SK-N-SH (cell line): ENCODE data around the gene IQSEC1. TPM values are rescaled to one million over a fixed set of nuclear protein-coding genes. Genes with fewer than 3 reads are reported as not detected.
A peak's percentile ranks its signal among the peaks of the same experiment; 100 is the strongest.

ENCODE experiments used
- CTCF ChIA-PET: fragments of 300-600, 350-600 bp; formaldehyde crosslinking; extraction: SDS; loops from one replicate; lab custom pipeline; 2021; lab: Yijun Ruan, JAX
- POLR2A ChIA-PET: fragments of 350-600 bp; sonication (Branson Sonifier 250); formaldehyde crosslinking; extraction: SDS; loops from one replicate; lab custom pipeline; 2020; ENCODE audit warnings: antibody characterized with exemption, inconsistent platforms; lab: Yijun Ruan, JAX
- DNase-seq: peaks from one replicate; pipeline ENCODE4 v3.0.0; 2012
- H2AFZ ChIP-seq: fragments of 200-600 bp; sonication (generic); 2 replicates; pipeline ENCODE4 v1.8.1; 2016; ENCODE audit warnings: antibody characterized with exemption, mild to moderate bottlenecking, low read depth
- H3F3A ChIP-seq: fragments of 200-600 bp; sonication (generic); replicated peaks from 2 replicates; pipeline ENCODE3; 2016; ENCODE audit warnings: antibody characterized with exemption, mild to moderate bottlenecking; ENCODE audit not compliant: insufficient read depth
- H3K27ac ChIP-seq, 2 experiments: fragments of 200-500 bp in 1 of 2; fragments of 200-600 bp in 1 of 2; sonication (Bioruptor generic) in 1 of 2; sonication (generic), shearing (Covaris generic) in 1 of 2; 2 replicates each; pipeline versions ENCODE4 v1.5.1 to v1.6.1; 2014 to 2016; ENCODE audit warnings: low read depth in 2 of 2, inconsistent platforms in 1 of 2, low read length in 1 of 2, mild to moderate bottlenecking in 1 of 2, mixed read lengths in 1 of 2
- H3K27me3 ChIP-seq: fragments of 200-600 bp; sonication (generic), shearing (Covaris generic); 2 replicates; pipeline ENCODE4 v1.6.1; 2016; ENCODE audit warnings: mixed run types; ENCODE audit not compliant: insufficient read depth
- H3K36me3 ChIP-seq, 2 experiments: fragments of 200-500 bp in 1 of 2; fragments of 200-600 bp in 1 of 2; sonication (Bioruptor generic) in 1 of 2; sonication (generic) in 1 of 2; replicated peaks in 1 of 2; 2 replicates each; pipeline versions ENCODE3 to v1.5.1; 2014 to 2016; ENCODE audit warnings: low read length in 1 of 2, mild to moderate bottlenecking in 1 of 2; ENCODE audit not compliant: insufficient read depth in 2 of 2, control insufficient read depth in 1 of 2
- H3K4me1 ChIP-seq, 2 experiments: fragments of 200-500 bp in 1 of 2; fragments of 200-600 bp in 1 of 2; sonication (Bioruptor generic) in 1 of 2; sonication (generic), shearing (Covaris generic) in 1 of 2; 2 replicates each; pipeline versions ENCODE4 v1.5.1 to v1.6.1; 2014 to 2016; ENCODE audit warnings: low read depth in 1 of 2, low read length in 1 of 2, mixed run types in 1 of 2; ENCODE audit not compliant: insufficient read depth in 2 of 2, control insufficient read depth in 1 of 2
- H3K4me2 ChIP-seq: fragments of 200-600 bp; sonication (generic), shearing (Covaris generic); 2 replicates; pipeline ENCODE4 v1.6.1; 2017; ENCODE audit warnings: mixed run types
- H3K4me3 ChIP-seq, 2 experiments: fragments of 200-500 bp in 1 of 2; fragments of 200-600 bp in 1 of 2; sonication (Bioruptor generic) in 1 of 2; sonication (generic), shearing (Covaris generic) in 1 of 2; 2 replicates each; pipeline versions ENCODE4 v1.5.1 to v1.8.1; 2014 to 2016; ENCODE audit warnings: low read depth in 2 of 2, inconsistent platforms in 1 of 2, low read length in 1 of 2, mild to moderate bottlenecking in 1 of 2, mixed read lengths in 1 of 2, moderate library complexity in 1 of 2
- H3K79me2 ChIP-seq: fragments of 200-600 bp; sonication (generic); 2 replicates; pipeline ENCODE4 v1.8.1; 2017; ENCODE audit warnings: mild to moderate bottlenecking; ENCODE audit not compliant: insufficient read depth
- H3K9ac ChIP-seq: fragments of 200-600 bp; sonication (generic); 2 replicates; pipeline ENCODE4 v1.6.1; 2017; ENCODE audit warnings: mixed run types
- H3K9me2 ChIP-seq: fragments of 200-600 bp; sonication (generic); 2 replicates; pipeline ENCODE4 v1.6.1; 2017; ENCODE audit warnings: mixed run types
- H3K9me3 ChIP-seq: fragments of 200-600 bp; sonication (generic); 2 replicates; pipeline ENCODE4 v1.6.1; 2017; ENCODE audit warnings: mixed run types, mild to moderate bottlenecking, moderate library complexity
- H4K20me1 ChIP-seq: fragments of 200-600 bp; sonication (generic); 2 replicates; pipeline ENCODE4 v1.6.1; 2017; ENCODE audit warnings: mild to moderate bottlenecking, mixed run types; ENCODE audit not compliant: insufficient read depth
- CTCF ChIP-seq: fragments of 200-600 bp; sonication (generic); IDR thresholded peaks from 2 replicates; pipeline ENCODE4 v1.6.1; 2017; ENCODE audit warnings: antibody characterized with exemption, mild to moderate bottlenecking, moderate library complexity
- ELF1 ChIP-seq: IDR thresholded peaks from 2 replicates; pipeline ENCODE4 v1.4.0; 2012
- EZH2phosphoT487 ChIP-seq: fragments of 200-600 bp; sonication (generic); IDR thresholded peaks from 2 replicates; pipeline ENCODE4 v1.6.1; 2017; ENCODE audit warnings: low read depth, mixed run types, mild to moderate bottlenecking, antibody characterized with exemption, moderate library complexity, borderline replicate concordance
- FOSL2 ChIP-seq: IDR thresholded peaks from 2 replicates; pipeline ENCODE4 v1.4.0; 2012; ENCODE audit warnings: low read depth, mild to moderate bottlenecking, moderate library complexity, borderline replicate concordance
- GATA2 ChIP-seq: sonication (generic); formaldehyde crosslinking; IDR thresholded peaks from 2 replicates; pipeline ENCODE4 v1.5.0; 2020; ENCODE audit warnings: mild to moderate bottlenecking, missing genetic modification reagents
- MAX ChIP-seq: IDR thresholded peaks from 2 replicates; pipeline ENCODE4 v1.4.0; 2012; ENCODE audit warnings: low read depth
- MXI1 ChIP-seq: IDR thresholded peaks from 2 replicates; pipeline ENCODE4 v1.6.1; 2012; ENCODE audit warnings: mild to moderate bottlenecking, low read depth, low read length, improper control_type of control experiment
- PBX3 ChIP-seq: IDR thresholded peaks from 2 replicates; pipeline ENCODE4; 2012
- POLR2AphosphoS5 ChIP-seq: IDR thresholded peaks from 2 replicates; pipeline ENCODE4 v1.6.1; 2012; ENCODE audit warnings: low read depth, low read length
- RAD21 ChIP-seq: IDR thresholded peaks from 2 replicates; pipeline ENCODE4 v1.6.1; 2012; ENCODE audit warnings: mild to moderate bottlenecking, low read length
- RCOR1 ChIP-seq: fragments of 150-350 bp; IDR thresholded peaks from 2 replicates; pipeline ENCODE4 v1.6.1; 2017; ENCODE audit warnings: antibody characterized with exemption, low read length
- SIN3A ChIP-seq: IDR thresholded peaks from 2 replicates; pipeline ENCODE4 v1.6.1; 2012; ENCODE audit warnings: low read depth, mild to moderate bottlenecking, low read length, moderate library complexity, borderline replicate concordance
- SMC3 ChIP-seq: IDR thresholded peaks from 2 replicates; pipeline ENCODE4 v1.6.1; 2012; ENCODE audit warnings: low read depth, low read length, improper control_type of control experiment
- TAF1 ChIP-seq: IDR thresholded peaks from 2 replicates; pipeline ENCODE4 v1.6.1; 2012; ENCODE audit warnings: low read depth, mild to moderate bottlenecking, low read length, moderate library complexity, borderline replicate concordance
- TCF12 ChIP-seq: IDR thresholded peaks from 2 replicates; pipeline ENCODE4 v1.4.0; 2012
- USF1 ChIP-seq: IDR thresholded peaks from 2 replicates; pipeline ENCODE4 v1.4.0; 2012; ENCODE audit warnings: low read depth, borderline replicate concordance
- YY1 ChIP-seq: IDR thresholded peaks from 2 replicates; pipeline ENCODE4 v1.4.0; 2012; ENCODE audit warnings: low read depth, mild to moderate bottlenecking
- WGBS: methylation state at CpG from one replicate; pipeline ENCODE4 v1.1.6; 2017; ENCODE audit warnings: low lambda C conversion rate; 5-methylcytosine and 5-hydroxymethylcytosine counted together
- polyA plus RNA-seq, 3 experiments: library from polyadenylated mRNA; depleted of rRNA; stranded (reverse); fragments of >200 nt; gene quantifications; 2 replicates each; pipeline ENCODE4 v1.2.3, GENCODE V29; 2012

IQSEC1 gene
- polyA plus RNA-seq, 1 of the 3 experiments (the other 2 are of a cell fraction), result 6.2 TPM

GRCh38 chr3:12994357-12994606, 78.9 kb downstream of the IQSEC1 start:
- H3K36me3 ChIP-seq, result no peaks in the 10 kb centered on the region
- H3F3A ChIP-seq, result peaks cover 11% of the 10 kb centered on the region
- no peaks in the 10 kb centered on the region for H3K27me3 ChIP-seq
- peak; percentile 78 for DNase-seq
- H3K4me2 ChIP-seq, result peak overlapping the region; percentile 96
- no peaks in the 10 kb centered on the region for H3K79me2 ChIP-seq
- TF ChIP-seq ELF1 (no peak), MXI1 (no peak), YY1 (no peak), RCOR1 (no peak), GATA2 (no peak), POLR2AphosphoS5 (no peak), TCF12 (no peak), SIN3A (no peak), FOSL2 (no peak), MAX (no peak), PBX3 (no peak), CTCF (no peak), USF1 (no peak), SMC3 (no peak), TAF1 (no peak), RAD21 (no peak), EZH2phosphoT487 (no peak)
- TF ChIP-seq, all 33 proteins: peak for 0
- peak overlapping the region; percentile 76 for H3K9ac ChIP-seq
- CTCF ChIA-PET, result interaction anchor here (1.2 to 3.7 kb wide), 16 partner anchors 9 to 103 kb away, joined by 3 to 42 read pairs (median 8); no protein-coding TSS in a partner anchor
- peak overlapping the region; percentile 87 for H2AFZ ChIP-seq
- H3K4me1 ChIP-seq, result peaks cover 4 to 21% of the 10 kb centered on the region in 2 experiments; a peak in 1 of 4 replicates
- WGBS, result 7% methylated on average over 3 of the region's 25 CpGs
- H3K27ac ChIP-seq, result peak overlapping the region in 1 of 2 experiments; percentile 40; a peak in 1 of 4 replicates
- H3K9me3 ChIP-seq, result no peaks in the 10 kb centered on the region
- no peaks in the 10 kb centered on the region for H3K9me2 ChIP-seq
- POLR2A ChIA-PET, result interaction anchor here (1.3 kb wide), 1 partner anchor 28 kb away, joined by 3 read pairs; no protein-coding TSS in a partner anchor
- peak overlapping the region; percentile 67 to 85 for H3K4me3 ChIP-seq
- H4K20me1 ChIP-seq, result no peaks in the 10 kb centered on the region
